Gastrocnemius medialis (tissue), 4 donors: Measurements from ENCODE around the gene CRHR2.
"Not testable (repeated sequence)": the region's sequence is repeated elsewhere in the genome, so short reads cannot be mapped to it uniquely, and the experiment has no call there.

Experiments used
- CTCF ChIP-seq, 5 experiments: fragments of 450-650 bp in 3 of 5; fragments of 200-600 bp in 2 of 5; sonication (generic) in 2 of 5; IDR thresholded peaks in 4 of 5; conservative IDR thresholded peaks in 1 of 5; 1 replicate in 4 of 5; 2 replicates in 1 of 5; pipeline ENCODE4 v1.5.1; 2016 to 2019; ENCODE audit warnings: antibody characterized with exemption in 5 of 5, mild to moderate bottlenecking in 3 of 5, moderate library complexity in 3 of 5
- POLR2A ChIP-seq, 2 donors: fragments of 450-650 bp; IDR thresholded peaks; one replicate each; pipeline ENCODE4 v1.6.1; 2017; ENCODE audit warnings: antibody characterized with exemption in 2 of 2, mild to moderate bottlenecking in 2 of 2, moderate library complexity in 2 of 2

GRCh38 chr7:30719434-30719833, 37.2 kb upstream of the CRHR2 start:
- not testable (repeated sequence) for TF ChIP-seq CTCF (IDR thresholded peaks at IDR 0.05 in 4 of 5, conservative IDR thresholded peaks at IDR 0.05 in 1 of 5); POLR2A (IDR thresholded peaks at IDR 0.05)
